HG02870 (cell line): ENCODE data around the gene SPACA5.
A peak's percentile ranks its signal among the peaks of the same experiment; 100 is the strongest.
"Not testable (repeated sequence)": the region's sequence is repeated elsewhere in the genome, so short reads cannot be mapped to it uniquely, and the experiment has no call there.

ENCODE experiments used
- ATAC-seq: cut with Tn5 transposase; IDR thresholded peaks from one replicate; pipeline ENCODE4 v1.9.1; 2021; ENCODE audit warnings: mild to moderate bottlenecking, moderate library complexity; ENCODE audit not compliant: unreplicated experiment

The SPACA5 gene

GRCh38 chrX:48006688-48007087, at the start of gene SPACA5:
Gene SPACA5 (plus strand): TSS chrX:48006988. CDS start chrX:48007803, 815 bp downstream.
- not testable (repeated sequence) for ATAC-seq

GRCh38 chrX:47958206-47958605, 48.6 kb upstream of the SPACA5 start:
- ATAC-seq = not testable (repeated sequence)

- no peak for ATAC-seq
These were observed 47.9 kb upstream of the SPACA5 start for GRCh38 chrX:47958761-47959342.

GRCh38 chrX:47960406-47960805, 46.4 kb upstream of the SPACA5 start:
- no peak for ATAC-seq

GRCh38 chrX:47961830-47962229, 45.0 kb upstream of the SPACA5 start:
- ATAC-seq = not testable (repeated sequence)

GRCh38 chrX:47965526-47965925, 41.3 kb upstream of the SPACA5 start:
- ATAC-seq = not testable (repeated sequence)

- ATAC-seq = no peak
These were observed 33.6 kb upstream of the SPACA5 start for GRCh38 chrX:47973235-47973634.

- ATAC-seq = no peak
These were observed 30.3 kb upstream of the SPACA5 start for GRCh38 chrX:47976254-47977151.

- ATAC-seq = no peak
These were observed 15.3 kb upstream of the SPACA5 start for GRCh38 chrX:47991263-47992094.

GRCh38 chrX:47992095-47992380, 14.8 kb upstream of the SPACA5 start:
- ATAC-seq = no peak

GRCh38 chrX:47992669-47993068, 14.1 kb upstream of the SPACA5 start:
- ATAC-seq = no peak

GRCh38 chrX:48001260-48001659, 5.5 kb upstream of the SPACA5 start:
- ATAC-seq = no peak

GRCh38 chrX:48002319-48002718, 4.5 kb upstream of the SPACA5 start:
- no peak for ATAC-seq

GRCh38 chrX:48002929-48003328, 3.9 kb upstream of the SPACA5 start:
- no peak for ATAC-seq

GRCh38 chrX:48003367-48003757, 3.4 kb upstream of the SPACA5 start:
- no peak for ATAC-seq

GRCh38 chrX:48003758-48004457, 2.9 kb upstream of the SPACA5 start, which contains the start of gene ZNF182:
Gene ZNF182 (minus strand): TSS chrX:48003989. CDS start chrX:48002609, 1,380 bp downstream.
- ATAC-seq = peak; percentile 81

GRCh38 chrX:48009445-48009960, 2.7 kb downstream of the SPACA5 start:
- not testable (repeated sequence) for ATAC-seq

GRCh38 chrX:48016583-48017310, 10.0 kb downstream of the SPACA5 start:
- ATAC-seq = not testable (repeated sequence)

GRCh38 chrX:48019892-48020291, 13.1 kb downstream of the SPACA5 start:
- ATAC-seq = not testable (repeated sequence)

- not testable (repeated sequence) for ATAC-seq
These were observed 13.7 kb downstream of the SPACA5 start for GRCh38 chrX:48020472-48020871.
